ENCODE results near the gene NHLRC2. TPM values are rescaled to one million over a fixed set of nuclear protein-coding genes. Genes with fewer than 3 reads are reported as not detected.

NHLRC2 gene
- total RNA-seq, 2 experiments from 2014 or later, result 4.6 TPM

DNA sequence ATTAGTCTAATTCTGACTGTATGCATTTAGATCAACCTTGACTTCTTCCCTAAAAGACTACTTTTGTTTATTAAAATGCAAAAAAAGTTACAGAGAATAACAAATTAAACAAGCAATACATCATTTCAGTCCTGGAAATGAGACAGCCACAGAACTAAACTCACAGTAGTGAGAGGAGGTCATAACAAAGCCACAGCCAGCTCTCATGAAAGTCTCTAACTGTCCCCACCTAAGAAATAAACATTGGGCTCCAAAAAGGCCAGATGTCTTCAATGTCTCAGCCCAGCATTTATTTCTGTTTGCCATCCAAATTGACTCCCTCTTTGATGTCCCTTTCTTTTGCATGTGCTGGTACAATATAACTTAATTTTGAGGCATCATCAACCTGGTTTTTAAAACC, 74.4 kb downstream of the NHLRC2 start:
- H3K4me3 ChIP-seq (ENCODE audit: low read length), result no peak overlapping the region
- no peak for DNase-seq
- ChIA-PET CTCF (no interaction called here), POLR2A (no interaction called here)
- no peak overlapping the region for H3K4me3 Mint-ChIP-seq
- ATAC-seq (ENCODE audit: poor library complexity), result no peak
- peaks cover 0 to 7% of the 10 kb centered on the region in 2 experiments for H3K27me3 ChIP-seq (ENCODE audit: control insufficient read depth in 1 of 2, insufficient read depth in 2 of 2, low read length in 2 of 2)
- peaks cover 36% of the 10 kb centered on the region for H3K27me3 Mint-ChIP-seq
- H3K4me1 ChIP-seq (ENCODE audit: insufficient read depth, low read length), result no peaks in the 10 kb centered on the region
- peaks cover 8 to 12% of the 10 kb centered on the region in 2 experiments for H3K9me3 ChIP-seq (ENCODE audit: control insufficient read depth in 1 of 2, insufficient read depth in 1 of 2, low read length in 2 of 2)
- H3K4me1 Mint-ChIP-seq (ENCODE audit: low read depth), result no peaks in the 10 kb centered on the region
- H3K36me3 ChIP-seq (ENCODE audit: insufficient read depth, low read length), result no peaks in the 10 kb centered on the region
- H3K9me3 Mint-ChIP-seq, result peaks cover 4% of the 10 kb centered on the region
- no peaks in the 10 kb centered on the region for H3K36me3 Mint-ChIP-seq (ENCODE audit: low read depth)
- intact Hi-C loops (cut with DNase I, micrococcal nuclease), result no loop called here
- no peak overlapping the region for H3K27ac ChIP-seq (ENCODE audit: low read depth in 1 of 2, low read length in 2 of 2)
- TF ChIP-seq, protein P1, sequence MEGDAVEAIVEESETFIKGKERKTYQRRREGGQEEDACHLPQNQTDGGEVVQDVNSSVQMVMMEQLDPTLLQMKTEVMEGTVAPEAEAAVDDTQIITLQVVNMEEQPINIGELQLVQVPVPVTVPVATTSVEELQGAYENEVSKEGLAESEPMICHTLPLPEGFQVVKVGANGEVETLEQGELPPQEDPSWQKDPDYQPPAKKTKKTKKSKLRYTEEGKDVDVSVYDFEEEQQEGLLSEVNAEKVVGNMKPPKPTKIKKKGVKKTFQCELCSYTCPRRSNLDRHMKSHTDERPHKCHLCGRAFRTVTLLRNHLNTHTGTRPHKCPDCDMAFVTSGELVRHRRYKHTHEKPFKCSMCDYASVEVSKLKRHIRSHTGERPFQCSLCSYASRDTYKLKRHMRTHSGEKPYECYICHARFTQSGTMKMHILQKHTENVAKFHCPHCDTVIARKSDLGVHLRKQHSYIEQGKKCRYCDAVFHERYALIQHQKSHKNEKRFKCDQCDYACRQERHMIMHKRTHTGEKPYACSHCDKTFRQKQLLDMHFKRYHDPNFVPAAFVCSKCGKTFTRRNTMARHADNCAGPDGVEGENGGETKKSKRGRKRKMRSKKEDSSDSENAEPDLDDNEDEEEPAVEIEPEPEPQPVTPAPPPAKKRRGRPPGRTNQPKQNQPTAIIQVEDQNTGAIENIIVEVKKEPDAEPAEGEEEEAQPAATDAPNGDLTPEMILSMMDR (IDR thresholded peaks at IDR 0.05), result no peak
- no peak overlapping the region for H3K27ac Mint-ChIP-seq

DNA sequence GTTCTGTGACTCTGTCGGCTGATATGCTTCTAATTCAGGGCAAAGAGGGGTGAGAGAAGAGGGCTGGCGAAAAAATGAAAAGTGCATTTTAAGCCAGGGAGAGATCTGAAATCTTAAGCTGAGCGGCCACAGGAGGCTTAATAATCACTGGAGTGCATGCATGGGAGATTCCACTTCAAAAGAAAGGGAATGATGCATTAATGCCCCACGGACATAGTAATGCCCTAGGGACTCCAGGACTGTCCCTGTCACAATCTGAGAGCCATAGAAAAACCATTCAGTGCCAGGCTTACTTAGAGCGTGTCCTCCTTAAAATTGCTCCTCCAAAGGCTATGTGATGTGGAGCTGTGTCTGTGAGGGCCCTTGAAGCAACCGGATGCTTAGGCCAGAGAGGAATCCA, 75.1 kb downstream of the NHLRC2 start:
- Mint-ChIP-seq H3K4me3 (no peak overlapping the region), H3K27me3 (peaks cover 33% of the 10 kb centered on the region)

DNA sequence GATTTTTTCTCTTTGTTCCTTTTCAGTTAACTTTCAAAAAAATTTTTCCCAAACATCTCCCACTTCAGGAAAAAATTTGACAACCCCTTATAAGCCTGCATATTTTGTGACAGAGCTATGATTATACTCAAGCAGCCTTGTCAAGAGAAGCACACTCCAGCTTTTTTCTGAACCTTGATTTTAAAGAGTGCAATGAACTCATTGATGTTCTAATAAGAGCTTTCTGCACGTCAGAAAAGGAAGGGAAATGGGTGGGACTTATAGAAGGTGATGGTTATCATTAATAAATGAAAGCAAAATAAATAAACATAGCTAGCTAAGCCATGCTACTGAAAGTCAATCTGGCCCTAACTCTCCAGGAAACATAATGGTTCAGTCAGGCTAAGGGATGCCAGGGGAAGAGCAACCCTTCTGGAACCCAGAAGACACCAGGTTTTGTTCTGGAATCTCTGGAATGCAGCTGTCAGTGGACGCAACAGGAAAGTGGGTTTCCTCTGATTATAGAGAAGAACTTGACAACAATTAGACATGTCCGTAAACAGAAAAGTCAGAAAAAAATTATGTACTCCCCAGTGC, 76.1 kb downstream of the NHLRC2 start:
- CTCF ChIA-PET, result no interaction called here
- Histone ChIP-seq H3K4me1 (ENCODE audit: insufficient read depth, low read length) (no peaks in the 10 kb centered on the region), H3K27me3 (ENCODE audit: control insufficient read depth in 1 of 2, insufficient read depth in 2 of 2, low read length in 2 of 2) (peaks cover 0 to 7% of the 10 kb centered on the region in 2 experiments), H3K4me3 (ENCODE audit: low read length) (no peak overlapping the region), H3K27ac (ENCODE audit: low read depth in 1 of 2, low read length in 2 of 2) (no peak overlapping the region), H3K9me3 (ENCODE audit: control insufficient read depth in 1 of 2, insufficient read depth in 1 of 2, low read length in 2 of 2) (peaks cover 0 to 8% of the 10 kb centered on the region in 2 experiments), H3K36me3 (ENCODE audit: insufficient read depth, low read length) (no peaks in the 10 kb centered on the region)
- intact Hi-C loops (cut with DNase I, micrococcal nuclease), result no loop called here
- Mint-ChIP-seq H3K36me3 (ENCODE audit: low read depth) (no peaks in the 10 kb centered on the region), H3K4me3 (no peak overlapping the region), H3K27ac (no peak overlapping the region), H3K4me1 (ENCODE audit: low read depth) (no peaks in the 10 kb centered on the region), H3K27me3 (peaks cover 23% of the 10 kb centered on the region), H3K9me3 (no peaks in the 10 kb centered on the region)
- DNase-seq (no peak), ATAC-seq (ENCODE audit: poor library complexity) (no peak)
- POLR2A ChIA-PET, result interaction anchor here (0.6 kb wide), 1 partner anchor 31 kb away, joined by 3 read pairs; no protein-coding TSS in a partner anchor
- TF ChIP-seq, protein P1 (IDR thresholded peaks at IDR 0.05), result no peak

More for the DNA sequence above, 75.1 kb downstream of the NHLRC2 start:
- POLR2A ChIA-PET, result no interaction called here
- Mint-ChIP-seq H3K27ac (no peak overlapping the region), H3K4me1 (ENCODE audit: low read depth) (no peaks in the 10 kb centered on the region), H3K9me3 (peaks cover 4% of the 10 kb centered on the region), H3K36me3 (ENCODE audit: low read depth) (no peaks in the 10 kb centered on the region)
- ATAC-seq (ENCODE audit: poor library complexity) (no peak), DNase-seq (no peak)
- no peaks in the 10 kb centered on the region for H3K4me1 ChIP-seq (ENCODE audit: insufficient read depth, low read length)
- no peaks in the 10 kb centered on the region for H3K36me3 ChIP-seq (ENCODE audit: insufficient read depth, low read length)
- intact Hi-C loops (cut with DNase I, micrococcal nuclease), result no loop called here
- no peak overlapping the region for H3K27ac ChIP-seq (ENCODE audit: low read depth in 1 of 2, low read length in 2 of 2)
- peaks cover 8% of the 10 kb centered on the region in 2 experiments for H3K9me3 ChIP-seq (ENCODE audit: control insufficient read depth in 1 of 2, insufficient read depth in 1 of 2, low read length in 2 of 2)
- H3K4me3 ChIP-seq (ENCODE audit: low read length), result no peak overlapping the region
- CTCF ChIA-PET, result no interaction called here
- peaks cover 0 to 7% of the 10 kb centered on the region in 2 experiments for H3K27me3 ChIP-seq (ENCODE audit: control insufficient read depth in 1 of 2, insufficient read depth in 2 of 2, low read length in 2 of 2)
- TF ChIP-seq, protein P1 (IDR thresholded peaks at IDR 0.05), result no peak
